H9 (cell line): ENCODE data around the gene GALNS. TPM values are rescaled to one million over a fixed set of nuclear protein-coding genes. Genes with fewer than 3 reads are reported as not detected.
A peak's percentile ranks its signal among the peaks of the same experiment; 100 is the strongest.

Experiments
- DNase-seq: peaks from one replicate; pipeline ENCODE4 v3.0.0-alpha.2; 2017
- H2AFZ ChIP-seq: one replicate; pipeline ENCODE4 v1.6.1; 2013; ENCODE audit warnings: mild to moderate bottlenecking, low read length, control low read depth, moderate library complexity
- H2AK5ac ChIP-seq: 2 replicates; pipeline ENCODE4 v1.6.1; 2013; ENCODE audit warnings: low read length, control low read depth, mixed read lengths; ENCODE audit not compliant: insufficient read length
- H2BK120ac ChIP-seq: one replicate; pipeline ENCODE4 v1.6.1; 2013; ENCODE audit warnings: low read depth, mild to moderate bottlenecking, low read length, control low read depth, inconsistent platforms; ENCODE audit not compliant: poor library complexity, severe bottlenecking
- H2BK12ac ChIP-seq: 2 replicates; pipeline ENCODE4 v1.6.1; 2013; ENCODE audit warnings: low read length, control low read depth, mixed read lengths, low read depth; ENCODE audit not compliant: insufficient read length
- H2BK15ac ChIP-seq: 2 replicates; pipeline ENCODE4 v1.6.1; 2013; ENCODE audit warnings: low read depth, low read length, control low read depth
- H2BK20ac ChIP-seq: one replicate; pipeline ENCODE4 v1.6.1; 2013; ENCODE audit warnings: low read depth, mild to moderate bottlenecking, low read length, control low read depth, inconsistent platforms; ENCODE audit not compliant: poor library complexity, severe bottlenecking
- H2BK5ac ChIP-seq: 2 replicates; pipeline ENCODE4 v1.6.1; 2013; ENCODE audit warnings: low read length, control low read depth, mixed read lengths; ENCODE audit not compliant: insufficient read length
- H3K14ac ChIP-seq: 2 replicates; pipeline ENCODE4 v1.6.1; 2013; ENCODE audit warnings: low read length, control low read depth; ENCODE audit not compliant: insufficient read depth
- H3K18ac ChIP-seq: 2 replicates; pipeline ENCODE4 v1.6.1; 2013; ENCODE audit warnings: low read depth, mild to moderate bottlenecking, mixed read lengths, low read length, control low read depth; ENCODE audit not compliant: insufficient read length
- H3K23ac ChIP-seq: 2 replicates; pipeline ENCODE4 v1.6.1; 2013; ENCODE audit warnings: low read length, control low read depth, mixed read lengths, low read depth; ENCODE audit not compliant: insufficient read length
- H3K23me2 ChIP-seq: 2 replicates; pipeline ENCODE4 v1.6.1; 2013; ENCODE audit warnings: low read depth, mild to moderate bottlenecking, mixed read lengths, low read length, control low read depth; ENCODE audit not compliant: insufficient read length, poor library complexity, severe bottlenecking
- H3K27ac ChIP-seq: 2 replicates; pipeline ENCODE4 v1.5.1; 2013; ENCODE audit warnings: low read length, control low read depth, mixed read lengths, low read depth; ENCODE audit not compliant: insufficient read length
- H3K27me3 ChIP-seq: 2 replicates; pipeline ENCODE4 v1.6.1; 2013; ENCODE audit warnings: low read length, control low read depth, inconsistent platforms; ENCODE audit not compliant: insufficient read depth
- H3K4ac ChIP-seq: 2 replicates; pipeline ENCODE4 v1.6.1; 2013; ENCODE audit warnings: low read depth, mild to moderate bottlenecking, control low read depth, inconsistent platforms, low read length, moderate library complexity
- H3K4me1 ChIP-seq: 2 replicates; pipeline ENCODE4 v1.6.1; 2013; ENCODE audit warnings: low read length, control low read depth, inconsistent platforms; ENCODE audit not compliant: insufficient read depth
- H3K4me2 ChIP-seq: 2 replicates; pipeline ENCODE4 v1.6.1; 2013; ENCODE audit warnings: low read length, control low read depth, mixed read lengths; ENCODE audit not compliant: insufficient read length, insufficient read depth
- H3K56ac ChIP-seq: 2 replicates; pipeline ENCODE4 v1.6.1; 2013; ENCODE audit warnings: low read depth, mild to moderate bottlenecking, mixed read lengths, low read length, control low read depth; ENCODE audit not compliant: insufficient read length
- H3K79me1 ChIP-seq: 2 replicates; pipeline ENCODE4 v1.6.1; 2013; ENCODE audit warnings: low read depth, mild to moderate bottlenecking, moderate library complexity, low read length, control low read depth, inconsistent platforms; ENCODE audit not compliant: insufficient read depth, poor library complexity, severe bottlenecking
- H3K79me2 ChIP-seq: 2 replicates; pipeline ENCODE4 v1.6.1; 2013; ENCODE audit warnings: low read length, control low read depth, inconsistent platforms; ENCODE audit not compliant: insufficient read depth
- H3K9ac ChIP-seq: 2 replicates; pipeline ENCODE4 v1.6.1; 2013; ENCODE audit warnings: low read length, control low read depth, mixed read lengths; ENCODE audit not compliant: insufficient read length; ENCODE audit errors: extremely low read depth
- H3K9me3 ChIP-seq: one replicate; pipeline ENCODE4 v1.6.1; 2013; ENCODE audit warnings: low read depth, low read length, inconsistent platforms; ENCODE audit not compliant: control insufficient read depth
- H3T11ph ChIP-seq: one replicate; pipeline ENCODE4 v1.6.1; 2013; ENCODE audit warnings: mild to moderate bottlenecking, low read length, control low read depth, inconsistent platforms
- H4K20me1 ChIP-seq: one replicate; pipeline ENCODE4 v1.6.1; 2013; ENCODE audit not compliant: control insufficient read depth, insufficient read length, insufficient read depth
- H4K5ac ChIP-seq: 2 replicates; pipeline ENCODE4 v1.6.1; 2013; ENCODE audit warnings: low read depth, mild to moderate bottlenecking, mixed read lengths, low read length, control low read depth; ENCODE audit not compliant: insufficient read length
- H4K8ac ChIP-seq: replicated peaks from 2 replicates; pipeline ENCODE4 v1.6.1; 2013; ENCODE audit warnings: low read length, control low read depth, mixed read lengths, low read depth; ENCODE audit not compliant: insufficient read length
- H4K91ac ChIP-seq: 2 replicates; pipeline ENCODE4 v1.6.1; 2013; ENCODE audit warnings: low read depth, mild to moderate bottlenecking, moderate library complexity, mixed read lengths, low read length, control low read depth; ENCODE audit not compliant: insufficient read length
- H3K27ac Mint-ChIP-seq, 3 experiments: 2 replicates in 2 of 3; 3 replicates in 1 of 3; pipeline ENCODE4 v1.8.0; 2020 to 2021; ENCODE audit warnings: mixed read lengths in 3 of 3, mild to moderate bottlenecking in 1 of 3, moderate library complexity in 1 of 3
- H3K27me3 Mint-ChIP-seq: 2 replicates; pipeline ENCODE4 v1.8.0; 2021; ENCODE audit warnings: low read depth, mild to moderate bottlenecking, moderate library complexity, mixed read lengths
- H3K36me3 Mint-ChIP-seq, 3 experiments: 2 replicates in 2 of 3; 3 replicates in 1 of 3; pipeline ENCODE4 v1.8.0; 2020 to 2021; ENCODE audit warnings: low read depth in 3 of 3, mixed read lengths in 3 of 3; ENCODE audit not compliant: insufficient read depth in 1 of 3
- H3K4me1 Mint-ChIP-seq, 2 experiments: 2 replicates each; pipeline ENCODE4 v1.8.0; 2020; ENCODE audit warnings: mixed read lengths in 2 of 2
- H3K4me3 Mint-ChIP-seq, 2 experiments: 2 replicates in 1 of 2; 3 replicates in 1 of 2; pipeline ENCODE4 v1.8.0; 2020 to 2021; ENCODE audit warnings: mild to moderate bottlenecking in 2 of 2, mixed read lengths in 2 of 2, moderate library complexity in 1 of 2
- H3K9me3 Mint-ChIP-seq, 2 experiments: 2 replicates in 1 of 2; 3 replicates in 1 of 2; pipeline ENCODE4 v1.8.0; 2020; ENCODE audit warnings: mild to moderate bottlenecking in 2 of 2, mixed read lengths in 2 of 2, moderate library complexity in 1 of 2
- CTCF ChIP-seq: fragments of 200-600 bp; sonication (generic); conservative IDR thresholded peaks from 3 replicates; pipeline ENCODE4 v1.8.0; 2021; ENCODE audit warnings: antibody characterized with exemption, mild to moderate bottlenecking
- WGBS: extraction: QIAGEN DNeasy Blood & Tissue Kit; methylation state at CpG from one replicate; pipeline ENCODE4 v1.1.7; 2013; ENCODE audit warnings: missing lambda C conversion rate, low lambda C conversion rate, mixed read lengths; ENCODE audit not compliant: insufficient read length; ENCODE audit errors: extremely low coverage; 5-methylcytosine and 5-hydroxymethylcytosine counted together
- total RNA-seq: library from RNA; stranded (reverse); gene quantifications from 2 replicates; pipeline ENCODE4 v1.2.1, GENCODE V29; 2021

GALNS gene
- total RNA-seq, 1 experiment from 2014 or later, result 20.3 TPM

GRCh38 chr16:88798073-88798472 lies 58.7 kb downstream of the GALNS start:
- no peak overlapping the region for H3K4me2 ChIP-seq
- H2AK5ac ChIP-seq, result no peak overlapping the region
- H2BK5ac ChIP-seq, result no peak overlapping the region
- no peak overlapping the region for H3K14ac ChIP-seq
- no peak overlapping the region for H3K18ac ChIP-seq
- H3K79me2 ChIP-seq, result no peaks in the 10 kb centered on the region
- peak overlapping the region; percentile 93 for H4K5ac ChIP-seq
- H4K91ac ChIP-seq, result no peak overlapping the region
- H3K56ac ChIP-seq, result peak overlapping the region; percentile 74
- DNase-seq, result no peak
- Mint-ChIP-seq H3K27ac (no peak overlapping the region), H3K4me1 (peaks cover 0 to 10% of the 10 kb centered on the region in 2 experiments; a peak in 2 of 4 replicates), H3K4me3 (no peak overlapping the region), H3K36me3 (peaks cover 0 to 5% (median 4%) of the 10 kb centered on the region in 3 experiments; a peak in 3 of 7 replicates), H3K27me3 (peaks cover 4% of the 10 kb centered on the region), H3K9me3 (no peaks in the 10 kb centered on the region)
- H3K9ac ChIP-seq, result no peak overlapping the region
- H2BK20ac ChIP-seq, result no peak overlapping the region
- H3T11ph ChIP-seq, result no peak overlapping the region
- peaks cover 2% of the 10 kb centered on the region for H3K23me2 ChIP-seq
- 100% methylated on average over 2 of the region's 4 CpGs for WGBS
- H3K27me3 ChIP-seq, result no peaks in the 10 kb centered on the region
- H3K79me1 ChIP-seq, result no peaks in the 10 kb centered on the region
- H2BK12ac ChIP-seq, result no peak overlapping the region
- H3K4ac ChIP-seq, result no peak overlapping the region
- no peaks in the 10 kb centered on the region for H3K4me1 ChIP-seq
- no peak overlapping the region for H3K27ac ChIP-seq
- TF ChIP-seq CTCF, result no peak
- no peaks in the 10 kb centered on the region for H4K20me1 ChIP-seq
- H3K23ac ChIP-seq, result no peak overlapping the region
- H2AFZ ChIP-seq, result no peak overlapping the region
- H2BK15ac ChIP-seq, result no peak overlapping the region
- no peaks in the 10 kb centered on the region for H3K9me3 ChIP-seq
- peak overlapping the region; percentile 95 for H4K8ac ChIP-seq
- no peak overlapping the region for H2BK120ac ChIP-seq
